IMR-90 (cell line): ENCODE results near the gene CAMTA1. TPM values are rescaled to one million over a fixed set of nuclear protein-coding genes. Genes with fewer than 3 reads are reported as not detected.

Experiments
- ATAC-seq: fragments of 200-7000 bp; cut with Tn5 transposase; 2 replicates; pipeline ENCODE4 v1.9.1; 2020; ENCODE audit warnings: low read depth, mild to moderate bottlenecking, moderate library complexity
- BruUV-seq: library from RNA; stranded (reverse); fragments of 400-500 nt; replicated peaks from 2 replicates; lab custom pipeline; 2021; lab: Mats Ljungman, UMichigan
- CTCF ChIA-PET: fragments of 300-600 bp; formaldehyde crosslinking; extraction: SDS; loops from one replicate; lab custom pipeline; 2021; ENCODE audit warnings: antibody characterized with exemption; lab: Yijun Ruan, JAX
- POLR2A ChIA-PET: fragments of 300-600 bp; sonication (Branson Sonifier 250); formaldehyde crosslinking; loops from one replicate; lab custom pipeline; 2022; ENCODE audit warnings: antibody characterized with exemption; ENCODE audit not compliant: unreplicated experiment; lab: Charles Lee
- DNase-seq: peaks from one replicate; pipeline ENCODE4 v3.0.0; 2013
- H2AFZ ChIP-seq: replicated peaks from 2 replicates; pipeline ENCODE3; 2013; ENCODE audit warnings: low read length, mild to moderate bottlenecking; ENCODE audit not compliant: poor library complexity
- H2AK5ac ChIP-seq: 2 replicates; pipeline ENCODE4 v1.6.1; 2013; ENCODE audit warnings: low read depth, low read length, inconsistent platforms
- H2AK9ac ChIP-seq: replicated peaks from 2 replicates; pipeline ENCODE3; 2013; ENCODE audit warnings: mild to moderate bottlenecking, low read depth, low read length, moderate library complexity; ENCODE audit not compliant: poor library complexity
- H2BK120ac ChIP-seq: 2 replicates; pipeline ENCODE4 v1.6.1; 2013; ENCODE audit warnings: low read depth, low read length, inconsistent platforms
- H2BK15ac ChIP-seq: 3 replicates; pipeline ENCODE4 v1.6.1; 2013; ENCODE audit warnings: low read depth, low read length, inconsistent platforms
- H2BK20ac ChIP-seq: 2 replicates; pipeline ENCODE4 v1.6.1; 2013; ENCODE audit warnings: low read depth, mild to moderate bottlenecking, inconsistent platforms, low read length, moderate library complexity
- H2BK5ac ChIP-seq: 2 replicates; pipeline ENCODE4 v1.6.1; 2013; ENCODE audit warnings: mild to moderate bottlenecking, low read depth, low read length, inconsistent platforms; ENCODE audit not compliant: poor library complexity, severe bottlenecking
- H3K14ac ChIP-seq: replicated peaks from 2 replicates; pipeline ENCODE4 v1.6.1; 2013; ENCODE audit warnings: low read depth, low read length, inconsistent platforms
- H3K18ac ChIP-seq: 2 replicates; pipeline ENCODE4 v1.6.1; 2013; ENCODE audit warnings: low read depth, low read length, control low read depth
- H3K23ac ChIP-seq: 2 replicates; pipeline ENCODE4 v1.6.1; 2013; ENCODE audit warnings: low read depth, low read length, inconsistent platforms
- H3K27ac ChIP-seq: 2 replicates; pipeline ENCODE4 v1.5.1; 2013; ENCODE audit warnings: mild to moderate bottlenecking, control low read depth, low read length; ENCODE audit not compliant: insufficient read depth
- H3K27me3 ChIP-seq: 2 replicates; pipeline ENCODE4 v1.6.1; 2013; ENCODE audit warnings: low read length; ENCODE audit not compliant: control insufficient read depth, insufficient read depth
- H3K36me3 ChIP-seq: 2 replicates; pipeline ENCODE4 v1.6.1; 2013; ENCODE audit warnings: low read length, mixed read lengths; ENCODE audit not compliant: control insufficient read depth, insufficient read depth
- H3K4ac ChIP-seq: 2 replicates; pipeline ENCODE4 v1.6.1; 2013; ENCODE audit warnings: low read depth, low read length, inconsistent platforms
- H3K4me1 ChIP-seq: 2 replicates; pipeline ENCODE4 v1.6.1; 2013; ENCODE audit warnings: low read length, mixed read lengths; ENCODE audit not compliant: control insufficient read depth, insufficient read depth
- H3K4me2 ChIP-seq: 2 replicates; pipeline ENCODE4 v1.6.1; 2013; ENCODE audit warnings: low read depth, mild to moderate bottlenecking, control low read depth, low read length, moderate library complexity
- H3K4me3 ChIP-seq: 2 replicates; pipeline ENCODE4 v1.5.1; 2013; ENCODE audit warnings: low read depth, mild to moderate bottlenecking, control low read depth, low read length, moderate library complexity; ENCODE audit not compliant: insufficient read depth
- H3K56ac ChIP-seq: 2 replicates; pipeline ENCODE4 v1.6.1; 2013; ENCODE audit warnings: low read length, inconsistent platforms; ENCODE audit not compliant: insufficient read depth; ENCODE audit errors: extremely low read depth
- H3K79me1 ChIP-seq, 2 experiments: 2 replicates each; pipeline ENCODE4 v1.6.1; 2013; ENCODE audit warnings: low read length in 2 of 2, inconsistent platforms in 1 of 2, low read depth in 1 of 2
- H3K9ac ChIP-seq: 2 replicates; pipeline ENCODE4 v1.6.1; 2013; ENCODE audit warnings: low read depth, low read length, control low read depth
- H3K9me1 ChIP-seq: 2 replicates; pipeline ENCODE4 v1.6.1; 2013; ENCODE audit warnings: low read length, inconsistent platforms; ENCODE audit not compliant: insufficient read depth
- H3K9me3 ChIP-seq: 2 replicates; pipeline ENCODE4 v1.6.1; 2013; ENCODE audit warnings: low read length; ENCODE audit not compliant: control insufficient read depth, insufficient read depth
- H4K20me1 ChIP-seq: 2 replicates; pipeline ENCODE4 v1.6.1; 2013; ENCODE audit warnings: low read length, inconsistent platforms; ENCODE audit not compliant: insufficient read depth
- H4K5ac ChIP-seq: 2 replicates; pipeline ENCODE4 v1.6.1; 2013; ENCODE audit warnings: mild to moderate bottlenecking, low read depth, low read length, control low read depth
- H4K8ac ChIP-seq, 2 experiments: 2 replicates each; pipeline ENCODE4 v1.6.1; 2013; ENCODE audit warnings: low read depth in 2 of 2, low read length in 2 of 2, control low read depth in 1 of 2, inconsistent platforms in 1 of 2
- H4K91ac ChIP-seq: 2 replicates; pipeline ENCODE4 v1.6.1; 2013; ENCODE audit warnings: low read depth, low read length, inconsistent platforms; ENCODE audit not compliant: insufficient read depth
- BHLHE40 ChIP-seq: fragments of 150-350 bp; IDR thresholded peaks from 2 replicates; pipeline ENCODE4 v1.6.1; 2016; ENCODE audit warnings: mild to moderate bottlenecking, low read depth, low read length
- CEBPB ChIP-seq: IDR thresholded peaks from 2 replicates; pipeline ENCODE4 v1.6.1; 2012; ENCODE audit warnings: low read depth, low read length, improper control_type of control experiment
- CHD1 ChIP-seq: IDR thresholded peaks from 2 replicates; pipeline ENCODE4 v1.6.1; 2012; ENCODE audit warnings: low read depth, low read length, improper control_type of control experiment
- ELK1 ChIP-seq: fragments of 150-350 bp; IDR thresholded peaks from 2 replicates; pipeline ENCODE4 v1.6.1; 2016; ENCODE audit warnings: low read depth, mild to moderate bottlenecking, low read length, moderate library complexity, borderline replicate concordance
- MAFK ChIP-seq: IDR thresholded peaks from 2 replicates; pipeline ENCODE4 v1.6.1; 2012; ENCODE audit warnings: low read depth, low read length, improper control_type of control experiment
- MXI1 ChIP-seq: IDR thresholded peaks from 2 replicates; pipeline ENCODE4 v1.6.1; 2012; ENCODE audit warnings: low read depth, mild to moderate bottlenecking, low read length, moderate library complexity, borderline replicate concordance
- NFE2L2 ChIP-seq: fragments of 150-350 bp; IDR thresholded peaks from 2 replicates; pipeline ENCODE4 v1.6.1; 2016; ENCODE audit warnings: low read depth, mild to moderate bottlenecking, low read length
- POLR2A ChIP-seq: IDR thresholded peaks from 2 replicates; pipeline ENCODE4 v1.6.1; 2012; ENCODE audit warnings: mild to moderate bottlenecking, low read depth, low read length
- RFX5 ChIP-seq: IDR thresholded peaks from 2 replicates; pipeline ENCODE4 v1.8.0; 2012; ENCODE audit warnings: low read depth, mild to moderate bottlenecking, low read length, moderate library complexity
- USF2 ChIP-seq: fragments of 150-350 bp; IDR thresholded peaks from 2 replicates; pipeline ENCODE4 v1.6.1; 2017; ENCODE audit warnings: mild to moderate bottlenecking, antibody characterized with exemption, low read length, low read depth
- WGBS, 2 experiments: methylation state at CpG; one replicate each; pipeline versions ENCODE4 v1.1.5 to v1.1.7; 2013; ENCODE audit warnings: missing lambda C conversion rate in 2 of 2; ENCODE audit not compliant: insufficient read length in 1 of 2; ENCODE audit errors: extremely low coverage in 2 of 2; 5-methylcytosine and 5-hydroxymethylcytosine counted together
- dilution Hi-C: fragments of 300-500 bp; cut with HindIII; formaldehyde crosslinking; loops from one replicate; pipeline ENCODE4 v1.14.3; 2018; ENCODE audit warnings: low sequenced_read_pairs; ENCODE audit not compliant: unreplicated experiment
- in situ Hi-C: fragments of 300-500 bp; cut with MboI; formaldehyde crosslinking; loops from 3 replicates; pipeline ENCODE4 v1.14.3; 2019; ENCODE audit warnings: low sequenced_read_pairs, inconsistent platforms, mixed read lengths
- intact Hi-C: fragments of 100-400 bp; cut with micrococcal nuclease; formaldehyde crosslinking; loops from 2 replicates; pipeline ENCODE4 v1.10.0; 2022
- polyA plus RNA-seq, 3 experiments: library from polyadenylated mRNA; depleted of rRNA; stranded (reverse); fragments of >200 nt; gene quantifications; 2 replicates each; pipeline ENCODE4 v1.2.3, GENCODE V29; 2012; ENCODE audit warnings: low replicate concordance in 1 of 3
- total RNA-seq: library from RNA; depleted of rRNA; stranded (reverse); fragments of >200 nt; gene quantifications from 2 replicates; pipeline ENCODE4 v1.2.3, GENCODE V29; 2012

The CAMTA1 gene
- total and polyA plus RNA-seq, 2 of the 4 experiments (the other 2 are of a cell fraction), result 35.5 to 74.3 TPM

GRCh38 chr1:7560128-7560527, 774.9 kb downstream of the CAMTA1 start:
- WGBS, 2 experiments, result no CpG with 5 or more reads among the region's 4 CpGs
- no peak overlapping the region for H2BK20ac ChIP-seq

More at GRCh38 chr1:7560128-7560527, 774.9 kb downstream of the CAMTA1 start:
- no peak for TF ChIP-seq ELK1
- TF ChIP-seq RFX5, result no peak
- no peak for TF ChIP-seq MAFK
- TF ChIP-seq MXI1, result no peak
- no peak for TF ChIP-seq POLR2A
- TF ChIP-seq USF2, result no peak
- no peak for TF ChIP-seq BHLHE40
- TF ChIP-seq CEBPB, result no peak
- TF ChIP-seq NFE2L2, result no peak
- TF ChIP-seq CHD1, result no peak
- H3K18ac ChIP-seq, result no peak overlapping the region
- H2BK5ac ChIP-seq, result no peak overlapping the region
- no peak overlapping the region for H3K4me2 ChIP-seq
- ChIA-PET CTCF (no interaction called here), POLR2A (no interaction called here)
- no peaks in the 10 kb centered on the region for H3K9me3 ChIP-seq
- no peak overlapping the region for H2BK120ac ChIP-seq
- no peaks in the 10 kb centered on the region for H3K9me1 ChIP-seq
- H3K27ac ChIP-seq, result no peak overlapping the region
- dilution Hi-C loops, result no loop called here
- no peaks in the 10 kb centered on the region for H3K79me1 ChIP-seq
- H3K9ac ChIP-seq, result no peak overlapping the region
- no peak overlapping the region for H4K8ac ChIP-seq
- H2AFZ ChIP-seq, result no peak overlapping the region
- no peaks in the 10 kb centered on the region for H4K20me1 ChIP-seq
- no peak overlapping the region for H3K4ac ChIP-seq
- ATAC-seq (no peak), DNase-seq (no peak)
- no peak overlapping the region for H3K56ac ChIP-seq
- H3K36me3 ChIP-seq, result no peaks in the 10 kb centered on the region
- intact Hi-C loops, result no loop called here
- BruUV-seq, result no TSS peak
- H2BK15ac ChIP-seq, result no peak overlapping the region
- H3K4me1 ChIP-seq, result no peaks in the 10 kb centered on the region
- H3K14ac ChIP-seq, result no peak overlapping the region
- H4K5ac ChIP-seq, result no peak overlapping the region
- no peak overlapping the region for H3K23ac ChIP-seq
- H3K27me3 ChIP-seq, result peaks cover 2% of the 10 kb centered on the region; the same call in 1 of the 2 replicates
- H4K91ac ChIP-seq, result no peak overlapping the region
- in situ Hi-C loops, result no loop called here
- H2AK5ac ChIP-seq, result no peak overlapping the region
- H3K4me3 ChIP-seq, result no peak overlapping the region
- no peak overlapping the region for H2AK9ac ChIP-seq
